K562 (cell line): Measurements from ENCODE around the gene SELENOF. TPM values are rescaled to one million over a fixed set of nuclear protein-coding genes. Genes with fewer than 3 reads are reported as not detected.

Experiments
- ATAC-seq: fragments of 200-7000 bp; cut with Tn5 transposase; 3 replicates; pipeline ENCODE4 v1.9.1; 2020; ENCODE audit warnings: moderate library complexity
- BruUV-seq: library from RNA; stranded (reverse); fragments of 400-500 nt; replicated peaks from 2 replicates; lab custom pipeline; 2021; lab: Mats Ljungman, UMichigan
- CTCF ChIA-PET: fragments of 300-600 bp; formaldehyde crosslinking; extraction: SDS; loops from one replicate; lab custom pipeline; 2021; ENCODE audit warnings: low intra/inter-chr PET ratio; lab: Yijun Ruan, JAX
- POLR2A ChIA-PET: fragments of 300-600, 350-650 bp; sonication (Branson Sonifier 250); formaldehyde crosslinking; extraction: SDS; loops from one replicate; lab custom pipeline; 2021; ENCODE audit warnings: antibody characterized with exemption, inconsistent platforms; lab: Yijun Ruan, JAX
- DNase-seq, 4 experiments: peaks; one replicate each; pipeline versions ENCODE4 v3.0.0 to v3.0.0-alpha.2; 2011 to 2018; ENCODE audit warnings: low spot score in 3 of 4, mixed read lengths in 3 of 4; ENCODE audit errors: extremely low read depth in 1 of 4
- FAIRE-seq: peaks from 2 replicates; lab custom pipeline; 2011; peaks lifted over from hg19 to GRCh38; lab: Jason Lieb, UNC
- H2AFZ ChIP-seq: 2 replicates; pipeline ENCODE4 v1.6.0; 2011; ENCODE audit warnings: low read depth, low read length, control low read depth, inconsistent platforms
- H3K27ac ChIP-seq: fragments of 200-600 bp; 3 replicates; pipeline ENCODE4 v1.8.0; 2011; ENCODE audit warnings: low read depth, mild to moderate bottlenecking, control low read depth, inconsistent platforms, low read length, moderate library complexity, mixed read lengths; ENCODE audit errors: extremely low read depth
- H3K27me3 ChIP-seq, 2 experiments: fragments of 300-600 bp in 1 of 2; 2 replicates in 1 of 2; 3 replicates in 1 of 2; pipeline versions ENCODE4 v1.6.0 to v1.8.0; 2011; ENCODE audit warnings: inconsistent platforms in 2 of 2, low read length in 2 of 2, mild to moderate bottlenecking in 1 of 2, mixed read lengths in 1 of 2, moderate library complexity in 1 of 2; ENCODE audit not compliant: control insufficient read depth in 2 of 2, insufficient read depth in 2 of 2
- H3K36me3 ChIP-seq: fragments of 300-600 bp; 3 replicates; pipeline ENCODE4 v1.8.0; 2011; ENCODE audit warnings: mild to moderate bottlenecking, low read length, inconsistent platforms; ENCODE audit not compliant: control insufficient read depth, insufficient read depth
- H3K4me1 ChIP-seq, 2 experiments: fragments of 200-600 bp in 1 of 2; replicated peaks in 1 of 2; 2 replicates in 1 of 2; 3 replicates in 1 of 2; pipeline versions ENCODE4 v1.5.1 to v1.8.0; 2011; ENCODE audit warnings: inconsistent platforms in 2 of 2, low read length in 2 of 2, mild to moderate bottlenecking in 1 of 2, mixed read lengths in 1 of 2, moderate library complexity in 1 of 2; ENCODE audit not compliant: control insufficient read depth in 2 of 2, insufficient read depth in 2 of 2
- H3K4me2 ChIP-seq: 2 replicates; pipeline ENCODE4 v1.6.1; 2011; ENCODE audit warnings: low read length, control low read depth, inconsistent platforms, mixed read lengths; ENCODE audit not compliant: insufficient read depth
- H3K4me3 ChIP-seq: fragments of 200-600 bp; sonication (generic), shearing (Covaris generic); 2 replicates; pipeline ENCODE4 v1.5.1; 2016; ENCODE audit warnings: control low read depth, inconsistent platforms
- H3K79me2 ChIP-seq: fragments of 200-600 bp; 3 replicates; pipeline ENCODE4 v1.8.0; 2011; ENCODE audit warnings: low read length, inconsistent platforms; ENCODE audit not compliant: control insufficient read depth, insufficient read depth
- H3K9ac ChIP-seq, 2 experiments: 2 replicates each; pipeline versions ENCODE4 v1.6.0 to v1.6.1; 2011; ENCODE audit warnings: low read depth in 2 of 2, low read length in 2 of 2, control low read depth in 1 of 2, inconsistent platforms in 1 of 2, mild to moderate bottlenecking in 1 of 2, mixed read lengths in 1 of 2; ENCODE audit not compliant: insufficient read depth in 1 of 2
- H3K9me1 ChIP-seq: one replicate; pipeline ENCODE4 v1.6.0; 2011; ENCODE audit warnings: inconsistent platforms, mild to moderate bottlenecking, low read length, moderate library complexity; ENCODE audit not compliant: control insufficient read depth, insufficient read depth
- H3K9me3 ChIP-seq: replicated peaks from 2 replicates; pipeline ENCODE4 v1.5.1; 2011; ENCODE audit warnings: low read depth, low read length, inconsistent platforms; ENCODE audit not compliant: control insufficient read depth, insufficient read depth
- H4K20me1 ChIP-seq: replicated peaks from 2 replicates; pipeline ENCODE4 v1.6.1; 2011; ENCODE audit warnings: low read length, inconsistent platforms, mixed read lengths; ENCODE audit not compliant: control insufficient read depth, insufficient read depth
- CGGBP1 ChIP-seq: fragments of 250-450 bp; sonication (Bioruptor Pico); IDR thresholded peaks from 2 replicates; pipeline ENCODE4 v1.9.0; 2021; ENCODE audit warnings: mild to moderate bottlenecking
- IRF2 ChIP-seq: sonication (generic); formaldehyde crosslinking; IDR thresholded peaks from 2 replicates; pipeline ENCODE4 v1.8.1; 2022; ENCODE audit warnings: mild to moderate bottlenecking, missing genetic modification reagents
- NFIC ChIP-seq: fragments of 450-650 bp; IDR thresholded peaks from 2 replicates; pipeline ENCODE4 v1.6.1; 2017; ENCODE audit warnings: mild to moderate bottlenecking, inconsistent platforms
- PRPF4 ChIP-seq: fragments of 200-400 bp; formaldehyde crosslinking; IDR thresholded peaks from one replicate; pipeline ENCODE4 v1.6.1; 2017; ENCODE audit warnings: low read length, low read depth, mild to moderate bottlenecking; ENCODE audit not compliant: insufficient read depth, poor library complexity, severe bottlenecking
- ZNF512 ChIP-seq: IDR thresholded peaks from 2 replicates; pipeline ENCODE4 v1.6.1; 2016; ENCODE audit warnings: missing genetic modification characterization, missing compliant biosample characterization
- WGBS: fragments of 100-300 bp; shearing (Covaris generic); methylation state at CpG from one replicate; pipeline ENCODE4 v1.1.6; 2016; ENCODE audit warnings: low coverage, mixed read lengths; ENCODE audit not compliant: insufficient coverage; ENCODE audit errors: missing lambda C conversion rate; 5-methylcytosine and 5-hydroxymethylcytosine counted together
- in situ Hi-C: fragments of 300-500 bp; cut with MboI; formaldehyde crosslinking; loops from 4 replicates; pipeline ENCODE4 v1.15.0; 2018; ENCODE audit warnings: inconsistent platforms, mixed read lengths
- intact Hi-C: fragments of 100-400 bp; cut with micrococcal nuclease; formaldehyde crosslinking; loops from 2 replicates; pipeline ENCODE4 v1.14.2; 2022
- polyA plus RNA-seq, 8 experiments: library from polyadenylated mRNA; depleted of rRNA in 4 of 8; stranded (reverse) in 5 of 8; unstranded in 3 of 8; fragments of >200 nt; fragmentation: Nextera tagmentation in 2 of 8; fragmentation: Illumina TruSeq in 1 of 8; extraction: Ambion mirVana in 2 of 8; extraction: Trizol in 1 of 8; gene quantifications; 2 replicates each; pipeline versions ENCODE4 v1.2.1 to v1.2.3, GENCODE V29; 2011 to 2014; ENCODE audit warnings: inconsistent platforms in 1 of 8, missing spikeins in 1 of 8
- total RNA-seq, 7 experiments: library from RNA; depleted of rRNA in 6 of 7; stranded (reverse); fragments of >200 nt in 6 of 7; fragmentation: Illumina TruSeq in 2 of 7; extraction: Trizol in 2 of 7; gene quantifications; 2 replicates each; pipeline versions ENCODE4 v1.2.1 to v1.2.3, GENCODE V29; 2011 to 2021; ENCODE audit warnings: low replicate concordance in 1 of 7

The SELENOF gene
- total and polyA plus RNA-seq, 9 of the 15 experiments (the other 6 are each of a cell fraction or from before 2014, with no cell fraction given): 115 to 394 (median 215) TPM

- H3K79me2 ChIP-seq: peaks cover 99% of the 10 kb centered on the region
- no peak overlapping the region for H3K4me3 ChIP-seq
- FAIRE-seq (no peak), ATAC-seq (peak; percentile 31; the same call in 2 of the 3 replicates), DNase-seq (peak in 1 of 4 experiments; percentile 12)
- H3K4me1 ChIP-seq: peaks cover 0 to 2% of the 10 kb centered on the region in 2 experiments; a peak in 2 of 5 replicates
- H3K4me2 ChIP-seq: no peak overlapping the region
- H3K9me3 ChIP-seq: peaks cover under 1% of the 10 kb centered on the region
- in situ Hi-C loops: no loop called here
- intact Hi-C loops: no loop called here
- TF ChIP-seq PRPF4 (no peak), CGGBP1 (CRISPR knock-in tag) (no peak), IRF2 (CRISPR knock-in tag) (no peak), ZNF512 (tag) (no peak), NFIC (peak; percentile 61)
- no peak overlapping the region for H3K27ac ChIP-seq
- no peak overlapping the region for H3K9ac ChIP-seq
- BruUV-seq: no TSS peak
- ChIA-PET POLR2A (interaction anchor here (1.2 to 5.2 kb wide), 2 partner anchors 7 to 9 kb away, joined by 3 to 34 read pairs; partner anchors contain the start of genes HS2ST1 and SELENOF), CTCF (no interaction called here)
- H3K9me1 ChIP-seq: no peaks in the 10 kb centered on the region
- whole genome bisulfite sequencing: 55% methylated on average over 2 of the region's 2 CpGs
- H2AFZ ChIP-seq: no peak overlapping the region
- peaks cover 84% of the 10 kb centered on the region for H3K36me3 ChIP-seq
- H4K20me1 ChIP-seq: no peaks in the 10 kb centered on the region; the same call in 1 of the 2 replicates
- no peaks in the 10 kb centered on the region for H3K27me3 ChIP-seq
These were observed 7.5 kb downstream of the SELENOF start for GRCh38 chr1:86906419-86906818.
